ENCODE measurements around the gene ZNF444.
A peak's percentile ranks its signal among the peaks of the same experiment; 100 is the strongest.
"Not testable (repeated sequence)": the region's sequence is repeated elsewhere in the genome, so short reads cannot be mapped to it uniquely, and the experiment has no call there.

ZNF444 gene

DNA sequence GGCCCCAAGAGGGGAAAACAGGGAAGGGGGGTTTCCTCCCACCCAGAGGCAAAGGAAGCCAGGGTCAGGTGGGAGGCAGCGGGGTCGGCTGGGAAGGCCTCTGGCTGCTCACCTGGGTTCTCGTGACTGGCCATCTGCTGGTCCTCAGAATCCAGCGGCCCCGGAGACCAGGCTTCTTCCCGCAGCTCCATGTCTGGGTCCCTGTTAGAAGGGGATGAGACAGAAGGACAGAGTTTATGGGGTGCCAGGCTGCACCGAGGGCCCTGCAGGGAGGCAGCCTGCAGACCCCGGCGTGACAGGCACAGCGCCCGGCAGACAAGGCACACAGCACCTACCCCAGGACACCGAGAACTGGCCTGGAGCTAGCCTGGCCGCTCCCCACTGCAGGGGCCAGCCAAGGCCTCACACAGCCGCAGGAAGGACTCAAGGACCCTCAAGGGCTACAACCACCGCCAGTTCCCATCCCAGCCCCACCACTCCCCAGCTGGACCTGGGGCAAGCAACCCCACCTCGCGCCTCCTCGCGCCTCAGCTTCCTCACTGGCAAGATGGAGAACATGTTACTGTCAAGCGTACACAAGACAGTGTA lies 38.0 kb upstream of the ZNF444 start:
- Histone ChIP-seq H3K9me3 (ENCODE audit: insufficient read depth, low read length) (no peaks in the 10 kb centered on the region), H3K9ac (ENCODE audit: low read length) (no peak overlapping the region), H3K79me2 (ENCODE audit: insufficient read depth, low read length) (peaks cover 60% of the 10 kb centered on the region), H2AFZ (ENCODE audit: low read depth, low read length, severe bottlenecking) (no peak overlapping the region), H3K9me2 (replicated peaks; ENCODE audit: insufficient read depth, low read length) (no peaks in the 10 kb centered on the region), H3K27me3 (ENCODE audit: low read length) (no peaks in the 10 kb centered on the region), H3K27ac (ENCODE audit: low read depth, low read length) (no peak overlapping the region), H3F3A (ENCODE audit: insufficient read depth) (no peaks in the 10 kb centered on the region), H3K4me2 (ENCODE audit: low read depth, low read length, poor library complexity, severe bottlenecking) (no peak overlapping the region), H3K36me3 (ENCODE audit: low read length) (no peaks in the 10 kb centered on the region), H4K20me1 (ENCODE audit: low read depth, low read length) (peaks cover 6% of the 10 kb centered on the region; the same call in 1 of the 2 replicates), H3K4me3 (ENCODE audit: insufficient read depth, low read length, poor library complexity, severe bottlenecking) (no peak overlapping the region)
- TF ChIP-seq EZH2phosphoT487 (conservative IDR thresholded peaks at IDR 0.05; ENCODE audit: low read length), result no peak
- TF ChIP-seq, protein P1, sequence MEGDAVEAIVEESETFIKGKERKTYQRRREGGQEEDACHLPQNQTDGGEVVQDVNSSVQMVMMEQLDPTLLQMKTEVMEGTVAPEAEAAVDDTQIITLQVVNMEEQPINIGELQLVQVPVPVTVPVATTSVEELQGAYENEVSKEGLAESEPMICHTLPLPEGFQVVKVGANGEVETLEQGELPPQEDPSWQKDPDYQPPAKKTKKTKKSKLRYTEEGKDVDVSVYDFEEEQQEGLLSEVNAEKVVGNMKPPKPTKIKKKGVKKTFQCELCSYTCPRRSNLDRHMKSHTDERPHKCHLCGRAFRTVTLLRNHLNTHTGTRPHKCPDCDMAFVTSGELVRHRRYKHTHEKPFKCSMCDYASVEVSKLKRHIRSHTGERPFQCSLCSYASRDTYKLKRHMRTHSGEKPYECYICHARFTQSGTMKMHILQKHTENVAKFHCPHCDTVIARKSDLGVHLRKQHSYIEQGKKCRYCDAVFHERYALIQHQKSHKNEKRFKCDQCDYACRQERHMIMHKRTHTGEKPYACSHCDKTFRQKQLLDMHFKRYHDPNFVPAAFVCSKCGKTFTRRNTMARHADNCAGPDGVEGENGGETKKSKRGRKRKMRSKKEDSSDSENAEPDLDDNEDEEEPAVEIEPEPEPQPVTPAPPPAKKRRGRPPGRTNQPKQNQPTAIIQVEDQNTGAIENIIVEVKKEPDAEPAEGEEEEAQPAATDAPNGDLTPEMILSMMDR (IDR thresholded peaks at IDR 0.05; ENCODE audit: insufficient read depth, low read length, poor library complexity, severe bottlenecking), result no peak

DNA sequence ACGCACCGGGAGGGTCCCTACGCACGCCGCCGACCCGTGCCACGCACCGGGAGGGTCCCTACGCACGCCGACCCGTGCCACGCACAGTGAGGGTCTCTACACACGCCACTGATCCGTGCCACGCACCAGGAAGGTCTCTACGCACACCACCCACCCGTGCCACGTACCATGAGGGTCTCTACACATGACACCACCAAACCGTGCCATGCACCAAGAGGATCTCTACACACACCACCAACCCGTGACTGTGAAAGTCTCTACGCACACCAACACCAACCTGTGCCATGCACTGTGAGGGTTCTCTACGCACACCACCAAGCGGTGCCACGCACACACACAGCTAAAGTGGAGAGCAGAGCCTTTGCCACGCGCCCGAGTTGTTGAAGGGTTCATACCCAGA lies 36.7 kb upstream of the ZNF444 start:
- TF ChIP-seq, protein P1 (IDR thresholded peaks at IDR 0.05; ENCODE audit: insufficient read depth, low read length, poor library complexity, severe bottlenecking), result no peak
- no peak for TF ChIP-seq EZH2phosphoT487 (conservative IDR thresholded peaks at IDR 0.05; ENCODE audit: low read length)
- peaks cover 70% of the 10 kb centered on the region for H3K79me2 ChIP-seq (ENCODE audit: insufficient read depth, low read length)
- H4K20me1 ChIP-seq (ENCODE audit: low read depth, low read length), result peaks cover 6% of the 10 kb centered on the region; the same call in 1 of the 2 replicates
- no peak overlapping the region for H3K4me3 ChIP-seq (ENCODE audit: insufficient read depth, low read length, poor library complexity, severe bottlenecking)
- H3K27ac ChIP-seq (ENCODE audit: low read depth, low read length), result no peak overlapping the region
- H3K9me3 ChIP-seq (ENCODE audit: insufficient read depth, low read length), result no peaks in the 10 kb centered on the region
- H3F3A ChIP-seq (ENCODE audit: insufficient read depth), result no peaks in the 10 kb centered on the region
- H3K36me3 ChIP-seq (ENCODE audit: low read length), result no peaks in the 10 kb centered on the region
- no peaks in the 10 kb centered on the region for H3K9me2 ChIP-seq (replicated peaks; ENCODE audit: insufficient read depth, low read length)
- no peak overlapping the region for H2AFZ ChIP-seq (ENCODE audit: low read depth, low read length, severe bottlenecking)
- H3K27me3 ChIP-seq (ENCODE audit: low read length), result no peaks in the 10 kb centered on the region
- H3K4me2 ChIP-seq (ENCODE audit: low read depth, low read length, poor library complexity, severe bottlenecking), result no peak overlapping the region
- no peak overlapping the region for H3K9ac ChIP-seq (ENCODE audit: low read length)

DNA sequence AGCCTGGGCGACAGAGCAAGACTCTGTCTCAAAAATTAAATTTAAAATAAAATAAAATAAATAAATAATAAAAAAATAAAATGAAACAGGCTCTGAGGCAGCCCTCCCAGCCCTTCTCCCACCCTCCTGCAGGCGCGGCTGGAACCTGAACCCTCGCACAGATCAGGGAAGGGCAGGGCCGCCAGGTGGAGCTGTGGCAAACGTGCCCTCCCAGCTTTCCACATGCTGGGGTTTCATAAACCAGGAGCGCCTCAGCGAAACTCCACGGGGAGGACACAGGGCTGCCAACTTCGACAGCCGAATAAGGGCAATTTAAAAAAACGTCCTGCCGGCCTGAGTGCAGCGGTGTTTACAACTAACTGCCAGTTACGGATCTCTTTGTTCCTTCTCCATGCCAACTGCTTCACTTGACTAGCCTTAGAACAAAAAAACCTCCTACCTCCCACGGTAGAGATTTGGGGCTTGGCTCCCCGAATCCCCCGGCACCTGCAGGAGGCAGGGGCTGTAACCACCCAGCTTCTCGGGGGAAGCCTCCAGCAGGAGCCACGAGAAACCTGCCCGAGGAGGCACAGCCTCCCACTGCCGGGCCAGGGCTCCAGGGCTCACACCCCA lies 35.9 kb upstream of the ZNF444 start:
- H3K36me3 ChIP-seq (ENCODE audit: low read length), result no peaks in the 10 kb centered on the region
- no peaks in the 10 kb centered on the region for H3K27me3 ChIP-seq (ENCODE audit: low read length)
- no peak overlapping the region; the same call in 1 of the 2 replicates for H3K27ac ChIP-seq (ENCODE audit: low read depth, low read length)
- no peaks in the 10 kb centered on the region for H3F3A ChIP-seq (ENCODE audit: insufficient read depth)
- H2AFZ ChIP-seq (ENCODE audit: low read depth, low read length, severe bottlenecking), result no peak overlapping the region
- H3K9me3 ChIP-seq (ENCODE audit: insufficient read depth, low read length), result no peaks in the 10 kb centered on the region
- H3K79me2 ChIP-seq (ENCODE audit: insufficient read depth, low read length), result peaks cover 77% of the 10 kb centered on the region
- no peak overlapping the region for H3K9ac ChIP-seq (ENCODE audit: low read length)
- no peak overlapping the region for H3K4me3 ChIP-seq (ENCODE audit: insufficient read depth, low read length, poor library complexity, severe bottlenecking)
- TF ChIP-seq EZH2phosphoT487 (conservative IDR thresholded peaks at IDR 0.05; ENCODE audit: low read length), result no peak
- TF ChIP-seq, protein P1 (IDR thresholded peaks at IDR 0.05; ENCODE audit: insufficient read depth, low read length, poor library complexity, severe bottlenecking), result peak; percentile 46
- H3K4me2 ChIP-seq (ENCODE audit: low read depth, low read length, poor library complexity, severe bottlenecking), result no peak overlapping the region
- H3K9me2 ChIP-seq (replicated peaks; ENCODE audit: insufficient read depth, low read length), result no peaks in the 10 kb centered on the region
- peaks cover 6% of the 10 kb centered on the region; the same call in 1 of the 2 replicates for H4K20me1 ChIP-seq (ENCODE audit: low read depth, low read length)

DNA sequence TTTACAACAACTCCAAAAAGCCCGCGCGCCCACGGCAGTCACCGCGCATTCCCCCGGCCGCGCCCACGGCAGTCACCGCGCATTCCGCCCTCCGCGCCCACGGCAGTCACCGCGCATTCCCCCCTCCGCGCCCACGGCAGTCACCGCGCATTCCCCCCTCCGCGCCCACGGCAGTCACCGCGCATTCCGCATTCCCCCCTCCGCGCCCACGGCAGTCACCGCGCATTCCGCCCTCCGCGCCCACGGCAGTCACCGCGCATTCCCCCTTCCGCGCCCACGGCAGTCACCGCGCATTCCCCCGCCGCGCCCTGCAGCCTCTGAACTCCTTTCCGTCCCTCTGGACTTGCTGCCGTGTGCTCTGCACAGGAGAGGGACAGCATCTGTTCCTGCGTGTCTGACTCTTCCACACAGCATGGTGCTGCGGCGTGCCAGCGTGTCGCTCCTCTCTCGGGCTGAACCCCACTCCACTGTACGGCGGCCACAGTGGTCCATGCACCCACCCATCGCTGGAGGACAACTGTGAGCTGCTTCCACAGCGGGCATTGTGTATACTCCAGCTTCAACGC lies 35.2 kb upstream of the ZNF444 start:
- not testable (repeated sequence) for H3K4me3 ChIP-seq (ENCODE audit: insufficient read depth, low read length, poor library complexity, severe bottlenecking); H3K27ac ChIP-seq (ENCODE audit: low read depth, low read length)
- peaks cover 84% of the 10 kb centered on the region for H3K79me2 ChIP-seq (ENCODE audit: insufficient read depth, low read length)

More for the DNA sequence above, 35.2 kb upstream of the ZNF444 start:
- not testable (repeated sequence) for H3K27me3 ChIP-seq (ENCODE audit: low read length); H3K9me3 ChIP-seq (ENCODE audit: insufficient read depth, low read length); H4K20me1 ChIP-seq (ENCODE audit: low read depth, low read length); H3K9me2 ChIP-seq (replicated peaks; ENCODE audit: insufficient read depth, low read length); H2AFZ ChIP-seq (ENCODE audit: low read depth, low read length, severe bottlenecking); H3F3A ChIP-seq (ENCODE audit: insufficient read depth); H3K36me3 ChIP-seq (ENCODE audit: low read length); H3K4me2 ChIP-seq (ENCODE audit: low read depth, low read length, poor library complexity, severe bottlenecking); H3K9ac ChIP-seq (ENCODE audit: low read length)

Data from SU-DHL-6 (cell line).